Neutrophil (primary cell): ENCODE results near the gene RGS19.

Experiments
- H3K27ac ChIP-seq: fragments of 200-600 bp; sonication (generic); 2 replicates; pipeline ENCODE4 v1.5.1; 2016; ENCODE audit warnings: mild to moderate bottlenecking, moderate library complexity
- H3K27me3 ChIP-seq: fragments of 200-600 bp; sonication (generic); 2 replicates; pipeline ENCODE4 v1.6.0; 2016; ENCODE audit warnings: mild to moderate bottlenecking
- H3K36me3 ChIP-seq: fragments of 200-600 bp; sonication (generic); 2 replicates; pipeline ENCODE4 v1.5.1; 2017
- H3K4me1 ChIP-seq, 2 experiments: fragments of 200-600 bp in 1 of 2; sonication (generic) in 1 of 2; 1 replicate in 1 of 2; 2 replicates in 1 of 2; pipeline versions ENCODE4 v1.5.1 to v1.6.1; 2013 to 2016; ENCODE audit warnings: low read depth in 1 of 2, low read length in 1 of 2, mild to moderate bottlenecking in 1 of 2, moderate library complexity in 1 of 2; ENCODE audit not compliant: control insufficient read depth in 1 of 2, insufficient read depth in 1 of 2
- H3K4me3 ChIP-seq, 2 experiments: fragments of 200-600 bp in 1 of 2; sonication (generic) in 1 of 2; 1 replicate in 1 of 2; 2 replicates in 1 of 2; pipeline ENCODE4 v1.5.1; 2013 to 2016; ENCODE audit warnings: low read depth in 1 of 2, low read length in 1 of 2, mild to moderate bottlenecking in 1 of 2, moderate library complexity in 1 of 2
- H3K9me3 ChIP-seq: fragments of 200-600 bp; sonication (generic); 2 replicates; pipeline ENCODE4 v1.5.1; 2016
- CTCF ChIP-seq: fragments of 200-600 bp; sonication (generic); IDR thresholded peaks from 2 replicates; pipeline ENCODE4 v1.5.1; 2016; ENCODE audit warnings: antibody characterized with exemption

The RGS19 gene

DNA sequence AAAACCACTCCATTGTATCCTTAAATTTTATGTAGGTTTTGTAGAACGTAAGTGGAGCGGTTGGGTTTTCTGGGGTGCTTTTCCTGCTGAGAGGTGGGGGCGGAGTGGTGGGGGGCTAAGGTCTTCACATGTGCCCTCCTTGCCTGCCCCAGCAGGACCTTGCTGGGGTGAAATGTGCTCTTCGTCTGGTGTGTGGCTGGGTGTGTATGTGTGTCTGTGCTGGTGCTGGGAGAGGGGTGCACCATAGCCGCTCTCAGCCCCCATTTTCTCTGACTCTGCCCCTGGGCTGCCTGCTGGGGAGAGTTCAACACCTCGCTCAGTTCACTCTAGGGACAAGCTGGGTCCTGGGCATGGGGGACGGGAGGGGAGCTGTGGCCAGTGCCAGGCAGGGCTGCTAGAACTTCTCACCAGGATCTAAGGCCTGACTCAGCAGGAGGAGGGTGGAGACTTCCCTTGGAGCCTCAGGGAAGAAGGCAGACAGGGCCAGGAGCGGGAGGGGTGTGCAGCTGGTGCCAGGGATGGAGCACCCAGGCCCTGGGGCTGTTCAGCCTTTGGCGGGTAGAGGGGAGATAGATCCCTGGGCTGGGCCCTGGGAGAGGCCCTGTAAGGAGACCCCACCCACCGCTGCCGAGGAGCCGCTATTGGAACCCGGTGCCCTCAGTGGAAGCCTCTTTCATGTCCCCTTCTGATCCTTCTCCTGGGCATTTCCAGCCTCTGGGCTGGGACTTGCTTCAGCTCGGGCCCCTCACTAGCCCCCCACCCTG is 34.7 kb downstream of the RGS19 start:
- Histone ChIP-seq H3K27ac (no peak overlapping the region), H3K4me1 (peaks cover 12 to 19% of the 10 kb centered on the region in 2 experiments), H3K27me3 (peaks cover 99% of the 10 kb centered on the region), H3K36me3 (no peaks in the 10 kb centered on the region), H3K4me3 (no peak overlapping the region), H3K9me3 (no peaks in the 10 kb centered on the region)
- no peak for TF ChIP-seq CTCF

DNA sequence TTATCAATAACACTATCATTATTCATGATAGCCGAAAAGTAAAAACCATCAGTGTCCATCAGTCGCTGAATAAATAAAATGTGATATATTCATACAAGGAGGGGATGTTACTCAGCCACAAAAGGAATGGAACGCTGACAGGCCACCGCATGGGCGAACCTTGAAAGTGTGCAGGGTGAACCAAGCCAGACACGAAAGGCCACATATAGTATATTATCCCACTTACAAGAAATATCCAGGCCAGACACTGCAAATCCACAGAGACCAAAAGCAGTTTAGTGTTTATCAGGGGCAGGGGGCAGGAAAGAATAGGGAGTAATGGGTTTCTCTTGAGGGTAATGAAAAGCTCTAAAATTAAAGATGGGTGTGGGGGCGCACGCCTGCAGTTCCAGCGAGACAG is 35.5 kb downstream of the RGS19 start:
- H3K27me3 ChIP-seq = peaks cover 99% of the 10 kb centered on the region
- H3K27ac ChIP-seq = no peak overlapping the region
- H3K36me3 ChIP-seq = no peaks in the 10 kb centered on the region
- H3K4me1 ChIP-seq = peaks cover 17 to 24% of the 10 kb centered on the region in 2 experiments
- H3K9me3 ChIP-seq = no peaks in the 10 kb centered on the region
- no peak overlapping the region for H3K4me3 ChIP-seq
- TF ChIP-seq CTCF = no peak

DNA sequence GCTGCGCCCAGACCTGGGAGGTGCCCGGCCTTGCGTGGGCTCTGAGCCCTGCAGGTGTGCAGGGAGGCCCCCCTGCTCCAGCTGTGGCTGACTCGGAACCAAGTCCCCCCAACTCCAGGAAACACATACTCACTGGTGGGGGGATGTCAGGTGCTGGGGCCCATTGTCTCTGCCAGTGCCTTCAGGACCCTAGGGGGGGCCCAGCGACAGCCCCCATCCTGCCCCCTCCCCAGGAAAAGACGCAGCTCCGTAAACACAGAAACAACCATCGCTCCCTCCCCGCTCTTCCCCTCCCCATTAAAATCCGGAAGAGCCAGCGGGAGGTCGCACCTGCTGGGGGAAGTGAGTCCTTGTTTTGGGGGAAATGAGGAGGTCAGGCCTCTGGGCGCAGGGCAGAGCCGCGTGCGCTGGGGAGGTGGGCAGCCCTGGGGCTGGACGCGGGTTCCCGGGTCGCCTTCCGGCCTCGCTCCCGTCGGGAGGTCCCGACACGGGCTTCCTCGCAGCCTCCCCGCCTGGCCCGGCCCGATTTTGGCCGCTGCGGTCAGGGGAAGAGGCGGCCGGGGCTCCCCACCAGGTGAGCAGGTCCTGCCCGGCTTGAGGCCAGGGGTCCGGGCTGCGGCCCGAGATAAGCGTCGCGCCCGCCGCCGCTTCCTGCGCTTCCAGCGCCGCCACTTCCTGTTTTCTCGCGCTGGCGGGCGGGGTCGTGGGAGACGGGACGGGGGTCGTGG is 37.1 kb downstream of the RGS19 start:
- no peak for TF ChIP-seq CTCF
- no peaks in the 10 kb centered on the region for H3K36me3 ChIP-seq
- peaks cover 99% of the 10 kb centered on the region for H3K27me3 ChIP-seq
- peak overlapping the region; percentile 57 to 81 for H3K4me3 ChIP-seq
- H3K9me3 ChIP-seq = no peaks in the 10 kb centered on the region
- H3K27ac ChIP-seq = no peak overlapping the region
- H3K4me1 ChIP-seq = peaks cover 22 to 36% of the 10 kb centered on the region in 2 experiments

GRCh38 chr20:64041781-64042053 is 37.6 kb downstream of the RGS19 start:
- Histone ChIP-seq H3K36me3 (no peaks in the 10 kb centered on the region), H3K27me3 (peaks cover 99% of the 10 kb centered on the region), H3K4me1 (peaks cover 22 to 36% of the 10 kb centered on the region in 2 experiments), H3K4me3 (peak overlapping the region; percentile 57 to 81), H3K27ac (no peak overlapping the region), H3K9me3 (no peaks in the 10 kb centered on the region)
- TF ChIP-seq CTCF = no peak

DNA sequence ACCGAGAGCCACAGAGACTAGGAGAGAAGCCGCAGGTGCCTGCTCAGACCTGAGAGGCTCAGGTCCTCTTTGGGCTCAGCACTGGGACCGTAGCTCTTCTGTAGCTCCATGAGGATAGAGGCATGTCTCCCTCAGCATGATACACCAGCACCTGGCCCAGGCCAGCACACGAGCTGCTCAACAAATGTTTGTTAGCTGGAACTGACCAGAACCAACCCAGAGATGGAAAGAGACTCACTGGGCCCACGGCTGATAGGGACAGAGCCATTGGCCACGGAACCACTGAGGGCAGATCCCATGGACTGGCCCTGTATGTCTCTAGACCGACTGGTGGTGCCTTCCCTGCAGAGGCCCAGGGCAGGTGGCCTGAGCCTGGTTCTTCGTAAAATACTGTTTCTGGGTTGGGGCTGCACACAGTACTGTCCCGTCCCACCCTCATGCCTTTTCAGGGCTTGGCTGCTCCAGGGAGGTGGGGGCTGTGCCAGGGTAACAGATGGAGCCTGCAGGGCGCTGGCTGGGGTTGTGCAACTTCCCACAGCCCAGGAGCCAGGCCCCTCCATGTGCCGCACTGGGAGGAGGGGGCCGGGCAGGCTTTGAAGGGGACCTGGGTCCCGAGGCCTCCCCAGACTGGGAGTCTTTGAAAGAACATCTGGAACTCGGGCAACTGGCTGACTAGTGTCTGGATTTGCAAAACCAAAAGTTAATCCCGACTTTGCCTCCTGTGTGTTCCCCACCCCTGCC is 38.1 kb downstream of the RGS19 start:
- peak overlapping the region in 1 of 2 experiments; percentile 81 for H3K4me3 ChIP-seq
- peaks cover 99% of the 10 kb centered on the region for H3K27me3 ChIP-seq
- no peak overlapping the region for H3K27ac ChIP-seq

More for the DNA sequence above, 38.1 kb downstream of the RGS19 start:
- no peak for TF ChIP-seq CTCF
- no peaks in the 10 kb centered on the region for H3K9me3 ChIP-seq
- no peaks in the 10 kb centered on the region for H3K36me3 ChIP-seq
- H3K4me1 ChIP-seq = peaks cover 22 to 36% of the 10 kb centered on the region in 2 experiments
